Measurements from ENCODE around the gene SLC27A5.
"Not testable (repeated sequence)": the region's sequence is repeated elsewhere in the genome, so short reads cannot be mapped to it uniquely, and the experiment has no call there.

SLC27A5 gene

DNA sequence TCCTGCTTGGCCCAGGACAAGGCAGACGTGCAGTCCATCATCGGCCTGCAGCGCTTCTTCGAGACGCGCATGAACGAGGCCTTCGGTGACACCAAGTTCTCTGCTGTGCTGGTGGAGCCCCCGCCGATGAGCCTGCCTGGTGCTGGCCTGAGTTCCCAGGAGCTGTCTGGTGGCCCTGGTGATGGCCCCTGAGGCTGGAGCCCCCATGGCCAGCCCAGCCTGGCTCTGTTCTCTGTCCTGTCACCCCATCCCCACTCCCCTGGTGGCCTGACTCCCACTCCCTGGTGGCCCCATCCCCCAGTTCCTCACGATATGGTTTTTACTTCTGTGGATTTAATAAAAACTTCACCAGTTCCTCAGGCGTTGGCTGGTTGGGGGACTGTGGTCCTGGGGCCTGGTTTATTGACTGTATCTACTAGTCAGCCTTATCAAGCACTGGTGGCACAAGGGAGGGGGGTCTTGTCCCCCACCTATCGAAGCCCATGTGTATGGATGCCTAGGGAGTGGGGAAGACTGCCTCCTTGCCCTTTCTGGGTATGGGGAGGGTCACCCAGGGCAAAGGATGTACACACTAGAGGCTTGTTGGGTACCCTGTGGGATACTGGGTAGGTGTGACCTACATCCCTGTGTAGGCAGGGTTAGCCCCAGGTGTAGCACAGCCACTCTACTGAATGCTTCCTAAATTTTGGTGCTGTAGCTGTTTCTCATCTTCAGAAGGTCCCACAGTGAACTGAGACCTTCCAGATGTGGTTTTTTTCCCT is 38.8 kb upstream of the SLC27A5 start:
- no peak for DNase-seq

GRCh38 chr19:58549664-58550361 is 38.0 kb upstream of the SLC27A5 start:
- DNase-seq, result no peak

DNA sequence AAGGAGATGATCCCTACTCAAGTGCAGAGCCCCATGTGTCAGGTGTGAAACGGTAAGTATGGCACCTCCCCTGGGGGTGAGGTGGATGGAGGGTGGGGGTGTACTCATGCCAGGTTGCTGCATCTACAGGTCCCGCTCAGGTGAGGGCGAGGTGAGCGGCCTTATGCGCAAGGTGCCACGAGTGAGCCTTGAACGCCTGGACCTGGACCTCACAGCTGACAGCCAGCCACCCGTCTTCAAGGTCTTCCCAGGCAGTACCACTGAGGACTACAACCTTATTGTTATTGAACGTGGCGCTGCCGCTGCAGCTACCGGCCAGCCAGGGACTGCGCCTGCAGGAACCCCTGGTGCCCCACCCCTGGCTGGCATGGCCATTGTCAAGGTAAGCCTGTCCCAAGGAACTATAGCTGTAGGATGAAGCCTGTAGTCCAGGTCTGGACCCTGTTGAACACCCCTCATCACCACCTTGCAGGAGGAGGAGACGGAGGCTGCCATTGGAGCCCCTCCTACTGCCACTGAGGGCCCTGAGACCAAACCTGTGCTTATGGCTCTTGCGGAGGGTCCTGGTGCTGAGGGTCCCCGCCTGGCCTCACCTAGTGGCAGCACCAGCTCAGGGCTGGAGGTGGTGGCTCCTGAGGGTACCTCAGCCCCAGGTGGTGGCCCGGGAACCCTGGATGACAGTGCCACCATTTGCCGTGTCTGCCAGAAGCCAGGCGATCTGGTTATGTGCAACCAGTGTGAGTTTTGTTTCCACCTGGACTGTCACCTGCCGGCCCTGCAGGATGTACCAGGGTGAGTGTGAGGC is 37.3 kb upstream of the SLC27A5 start:
- no peak for DNase-seq

- DNase-seq, result no peak
Measured at GRCh38 chr19:58547323-58548312, 35.8 kb upstream of the SLC27A5 start.

GRCh38 chr19:58546019-58546530 is 34.3 kb upstream of the SLC27A5 start:
- no peak for DNase-seq

DNA sequence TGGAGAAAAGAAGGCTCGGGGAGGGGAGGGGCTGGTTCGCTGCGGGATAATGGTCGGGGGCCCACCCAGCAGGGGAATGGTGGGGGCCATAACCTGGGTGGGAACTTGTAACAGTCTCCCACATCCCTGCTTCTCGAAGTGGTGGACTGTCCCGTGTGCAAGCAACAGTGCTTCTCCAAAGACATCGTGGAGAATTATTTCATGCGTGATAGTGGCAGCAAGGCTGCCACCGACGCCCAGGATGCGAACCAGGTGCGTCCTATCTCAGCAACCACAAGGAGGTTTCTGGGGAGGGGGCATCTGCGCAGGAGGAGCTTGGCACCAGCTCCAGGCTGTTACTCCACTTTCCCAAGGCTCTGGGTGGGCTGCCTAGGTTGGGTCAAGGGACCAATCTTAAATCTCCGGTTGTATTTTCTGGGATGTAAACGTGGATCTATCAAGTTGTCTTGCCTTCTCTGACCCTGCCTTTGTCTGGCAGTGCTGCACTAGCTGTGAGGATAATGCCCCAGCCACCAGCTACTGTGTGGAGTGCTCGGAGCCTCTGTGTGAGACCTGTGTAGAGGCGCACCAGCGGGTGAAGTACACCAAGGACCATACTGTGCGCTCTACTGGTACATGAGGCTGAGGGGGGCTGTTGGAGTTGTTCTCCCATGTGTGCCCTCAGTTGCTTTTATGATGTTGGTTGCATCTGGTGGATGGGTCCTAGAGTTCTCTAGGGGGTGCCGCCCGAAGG is 33.7 kb upstream of the SLC27A5 start:
- DNase-seq, result no peak

DNA sequence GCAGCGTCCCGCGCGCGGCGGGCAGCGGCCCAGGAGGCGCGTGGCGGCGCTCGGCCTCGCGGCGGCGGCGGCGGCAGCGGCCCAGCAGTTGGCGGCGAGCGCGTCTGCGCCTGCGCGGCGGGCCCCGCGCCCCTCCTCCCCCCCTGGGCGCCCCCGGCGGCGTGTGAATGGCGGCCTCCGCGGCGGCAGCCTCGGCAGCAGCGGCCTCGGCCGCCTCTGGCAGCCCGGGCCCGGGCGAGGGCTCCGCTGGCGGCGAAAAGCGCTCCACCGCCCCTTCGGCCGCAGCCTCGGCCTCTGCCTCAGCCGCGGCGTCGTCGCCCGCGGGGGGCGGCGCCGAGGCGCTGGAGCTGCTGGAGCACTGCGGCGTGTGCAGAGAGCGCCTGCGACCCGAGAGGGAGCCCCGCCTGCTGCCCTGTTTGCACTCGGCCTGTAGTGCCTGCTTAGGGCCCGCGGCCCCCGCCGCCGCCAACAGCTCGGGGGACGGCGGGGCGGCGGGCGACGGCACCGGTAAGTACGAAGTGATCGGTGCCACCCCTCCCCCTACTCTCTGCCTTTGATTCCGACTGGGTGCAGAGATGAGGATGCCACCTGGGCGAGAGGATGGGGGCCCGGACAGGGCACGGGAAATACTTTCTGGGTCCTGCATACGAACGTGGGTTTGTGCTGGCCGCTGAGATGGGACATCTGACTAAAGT is 32.9 kb upstream of the SLC27A5 start:
- peak; percentile 79 for DNase-seq

DNA sequence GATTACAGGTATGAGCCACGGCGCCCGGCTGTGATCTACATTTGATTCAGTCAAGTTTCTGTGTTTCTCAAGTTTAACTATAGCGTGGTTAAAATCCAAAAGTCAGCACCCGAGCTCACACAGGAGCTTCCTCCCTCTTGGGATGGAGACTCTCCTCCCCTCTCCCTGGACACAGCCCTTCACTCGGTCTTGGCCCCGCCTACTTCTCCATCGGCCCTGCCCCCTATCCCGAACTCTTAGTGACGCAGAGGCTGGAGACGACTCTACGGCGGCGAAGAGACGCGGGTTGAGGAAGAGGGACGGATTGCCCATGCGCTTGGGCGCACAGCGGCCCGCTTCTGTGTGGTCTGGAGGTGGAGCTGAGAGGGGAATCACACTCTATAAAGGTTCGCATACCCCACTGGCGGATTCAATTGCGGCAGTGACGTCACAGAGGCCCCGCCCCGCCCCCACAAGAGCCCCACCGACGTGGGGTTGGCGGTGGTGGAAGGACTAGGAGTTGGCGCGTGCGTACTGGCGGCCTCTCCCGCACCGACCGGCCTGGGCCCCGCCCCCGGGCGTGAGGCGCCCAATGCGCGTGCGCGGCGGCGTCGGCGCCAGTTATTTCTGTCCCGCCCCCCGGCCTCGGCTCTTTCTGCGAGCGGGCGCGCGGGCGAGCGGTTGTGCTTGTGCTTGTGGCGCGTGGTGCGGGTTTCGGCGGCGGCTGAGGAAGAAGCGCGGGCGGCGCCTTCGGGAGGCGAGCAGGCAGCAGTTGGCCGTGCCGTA is 32.2 kb upstream of the SLC27A5 start, which contains the start of gene TRIM28:
TRIM28 (plus strand) TSS at position 239 of the 765 bp plus-strand sequence. CDS start 694 bp downstream, outside the sequence.
- peak; percentile 100 for DNase-seq

DNA sequence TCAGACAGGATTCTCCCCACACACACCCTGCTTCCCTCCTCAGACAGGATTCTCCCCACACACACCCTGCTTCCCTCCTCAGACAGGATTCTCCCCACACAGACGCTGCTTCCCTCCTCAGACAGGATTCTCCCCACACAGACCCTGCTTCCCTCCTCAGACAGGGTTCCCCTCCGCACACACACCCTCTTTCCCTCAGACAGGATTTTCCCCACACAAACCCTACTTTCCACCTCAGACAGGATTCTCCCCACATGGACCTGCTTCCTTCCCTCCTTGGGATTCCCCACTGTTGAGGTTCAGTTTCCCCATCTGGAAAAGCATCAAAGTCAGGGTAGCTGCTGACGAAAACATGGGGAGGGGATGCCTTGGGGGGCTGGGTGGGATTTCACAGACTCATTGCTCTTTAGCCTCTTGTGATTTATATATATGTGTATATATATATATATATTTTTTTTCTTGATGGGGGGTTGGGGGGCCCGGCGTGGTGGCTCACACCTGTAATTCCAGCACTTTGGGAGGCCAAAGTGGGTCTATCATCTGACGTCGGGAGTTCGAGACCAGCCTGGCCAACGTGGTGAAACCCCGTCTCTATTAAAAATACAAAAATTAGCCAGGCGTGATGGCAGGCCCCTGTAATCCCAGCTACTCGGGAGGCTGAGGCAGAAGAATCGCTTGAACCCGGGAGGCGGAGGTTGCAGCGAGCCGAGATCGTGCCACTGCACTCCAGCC is 31.0 kb upstream of the SLC27A5 start:
- DNase-seq, result not testable (repeated sequence)

DNA sequence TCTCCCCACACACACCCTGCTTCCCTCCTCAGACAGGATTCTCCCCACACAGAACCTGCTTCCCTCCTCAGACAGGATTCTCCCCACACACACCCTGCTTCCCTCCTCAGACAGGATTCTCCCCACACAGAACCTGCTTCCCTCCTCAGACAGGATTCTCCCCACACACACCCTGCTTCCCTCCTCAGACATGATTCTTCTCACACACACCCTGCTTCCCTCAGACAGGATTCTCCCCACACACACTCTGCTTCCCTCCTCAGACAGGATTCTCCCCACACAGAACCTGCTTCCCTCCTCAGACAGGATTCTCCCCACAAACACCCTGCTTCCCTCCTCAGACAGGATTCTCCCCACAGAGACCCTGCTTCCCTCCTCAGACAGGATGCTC is 27.4 kb upstream of the SLC27A5 start:
- not testable (repeated sequence) for DNase-seq

DNA sequence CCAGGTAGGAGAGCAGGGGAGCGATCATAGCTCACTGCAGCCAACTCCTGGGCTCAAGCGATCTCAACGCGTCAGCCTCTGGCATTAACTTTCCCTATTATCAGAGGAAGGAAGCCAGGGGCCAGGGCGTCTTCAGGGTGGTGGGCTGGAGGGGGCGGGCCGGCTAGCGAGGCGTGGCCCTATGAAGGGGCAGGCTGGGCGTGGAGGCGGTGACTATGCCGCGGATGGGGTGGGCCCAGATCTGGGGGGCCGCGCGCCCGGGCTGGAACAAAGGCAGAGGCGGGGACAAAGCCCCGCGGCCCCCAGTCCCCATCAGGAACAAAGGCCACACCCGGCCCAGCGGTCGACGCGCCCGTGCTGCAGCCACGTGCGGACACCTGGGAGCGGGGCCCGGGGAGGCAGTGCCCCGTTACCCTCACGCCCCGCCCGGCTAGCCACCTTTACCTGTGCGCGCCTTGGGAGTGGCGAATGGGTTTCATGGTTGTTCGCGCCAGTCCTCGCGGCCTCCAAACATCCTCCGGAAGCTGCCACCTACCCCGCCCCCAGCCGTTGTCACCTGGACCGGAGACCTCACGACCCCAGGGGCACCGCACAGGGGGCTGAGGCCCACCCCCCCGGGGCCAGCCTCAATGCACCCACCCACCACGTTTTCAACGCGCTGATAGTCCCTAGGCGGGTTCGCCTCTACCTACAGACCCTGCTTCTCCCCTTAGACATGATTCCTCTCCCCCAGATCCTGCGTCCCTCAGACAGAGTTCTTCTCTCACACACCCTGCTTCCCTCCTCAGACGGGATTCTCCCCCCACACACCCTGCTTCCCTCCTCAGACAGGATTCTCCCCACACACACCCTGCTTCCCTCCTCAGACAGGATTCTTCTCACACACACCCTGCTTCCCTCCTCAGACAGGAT is 26.7 kb upstream of the SLC27A5 start:
- DNase-seq, result peak; percentile 58

DNA sequence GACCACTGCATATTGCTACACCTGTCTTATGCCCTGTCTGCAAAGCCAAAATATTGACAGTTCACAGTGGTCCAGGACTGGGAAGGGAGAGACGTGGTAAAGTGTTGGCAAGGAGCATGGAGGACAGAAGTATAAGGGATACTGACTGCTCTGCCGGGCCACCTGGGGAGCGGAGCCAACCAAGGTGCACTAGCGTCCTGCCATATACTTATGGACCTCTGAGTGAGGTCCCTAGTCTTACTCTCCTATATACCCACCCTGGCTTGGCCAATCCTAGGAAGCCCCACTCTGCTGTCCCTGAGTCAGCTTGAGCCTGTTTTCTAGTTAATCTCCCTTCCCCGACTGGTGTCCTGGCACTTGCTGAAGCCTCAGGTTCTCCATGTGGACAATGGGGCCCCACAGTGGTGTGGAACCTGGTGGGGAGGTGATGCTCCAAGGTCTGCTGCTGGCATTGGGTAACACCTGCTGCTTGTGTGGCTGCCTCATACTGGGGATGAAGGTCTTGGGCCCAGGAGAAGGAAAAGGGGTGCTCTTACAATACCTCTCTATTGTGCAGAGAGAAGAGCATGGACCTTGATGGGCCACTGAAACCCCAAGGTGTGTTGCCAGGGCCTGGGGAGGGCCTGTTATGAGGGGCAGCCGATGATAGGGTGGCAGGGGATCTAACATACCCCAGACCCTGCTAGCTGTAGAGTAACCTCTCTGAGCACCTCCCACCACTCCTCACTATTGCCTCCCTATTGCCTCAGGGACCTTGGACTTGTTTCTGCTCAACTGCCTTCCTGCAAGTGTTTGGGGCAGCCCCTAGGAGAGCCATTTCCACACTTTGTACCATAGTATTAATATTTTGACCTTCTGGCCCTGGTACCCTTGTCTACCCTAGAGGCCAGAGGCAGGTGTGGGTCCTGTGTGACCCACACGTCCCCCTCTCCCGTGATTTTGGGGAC is 25.3 kb upstream of the SLC27A5 start:
- DNase-seq, result no peak

GRCh38 chr19:58535857-58536256 is 24.1 kb upstream of the SLC27A5 start:
- DNase-seq, result no peak

GRCh38 chr19:58531034-58531840 is 19.4 kb upstream of the SLC27A5 start:
- DNase-seq, result no peak

DNA sequence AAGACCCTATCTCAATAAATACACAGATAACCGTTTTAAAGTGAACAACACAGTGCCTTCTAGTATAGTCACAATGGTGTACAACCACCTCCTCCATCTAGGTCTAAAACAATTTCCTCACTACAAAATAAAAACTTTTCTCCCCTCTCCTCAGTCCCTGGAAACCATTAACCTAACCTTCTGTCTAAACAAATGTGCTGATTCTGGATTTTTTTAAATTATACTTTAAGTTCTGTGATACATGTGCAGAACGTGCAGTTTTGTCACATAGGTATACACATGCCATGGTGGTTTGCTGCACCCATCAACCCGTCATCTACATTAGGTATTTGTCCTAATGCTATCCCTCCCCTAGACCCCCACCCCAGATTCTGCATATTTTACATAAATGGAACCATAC is 17.6 kb upstream of the SLC27A5 start:
- DNase-seq, result no peak

DNA sequence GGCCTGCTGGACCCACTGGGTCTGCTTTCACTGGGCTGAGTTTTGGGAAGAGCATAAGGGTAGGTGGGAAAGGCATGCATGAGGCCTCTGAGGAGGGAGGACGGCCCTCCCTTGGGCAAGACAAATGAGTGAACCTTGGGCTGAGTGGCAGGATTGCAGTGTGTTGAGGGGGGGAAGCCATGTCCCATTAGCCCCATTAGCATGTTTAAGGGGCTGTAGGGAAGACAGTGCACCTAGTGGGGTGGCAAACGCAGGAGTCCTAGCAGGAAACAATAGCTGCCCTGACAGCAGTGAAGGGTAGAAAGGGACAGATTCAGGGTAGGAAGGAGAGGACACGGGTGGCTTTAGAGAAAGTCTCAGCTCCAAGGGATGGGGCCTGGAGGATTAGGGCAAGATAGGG is 10.9 kb upstream of the SLC27A5 start:
- DNase-seq, result no peak

Measured in CD4-positive, alpha-beta T cell treated with Interleukin-6 for 4 hours (primary cell).